H1 (cell line): ENCODE measurements around the gene CYP2E1. TPM values are rescaled to one million over a fixed set of nuclear protein-coding genes. Genes with fewer than 3 reads are reported as not detected.

Experiments used
- CTCF ChIA-PET: fragments of 300-600 bp; sonication (Branson Sonifier 250); formaldehyde crosslinking; loops from one replicate; lab custom pipeline; 2021; ENCODE audit not compliant: partially characterized antibody; lab: Charles Lee
- POLR2A ChIA-PET: fragments of 300-600 bp; sonication (Branson Sonifier 250); formaldehyde crosslinking; loops from one replicate; lab custom pipeline; 2021; ENCODE audit warnings: inconsistent platforms; ENCODE audit not compliant: partially characterized antibody; lab: Charles Lee
- DNase-seq, 2 experiments: peaks; one replicate each; pipeline versions ENCODE4 v3.0.0 to v3.0.0-alpha.2; 2010 to 2022; ENCODE audit warnings: low spot score in 2 of 2, low read depth in 1 of 2, mixed read lengths in 1 of 2
- FAIRE-seq: peaks from 2 replicates; lab custom pipeline; 2011; peaks lifted over from hg19 to GRCh38; lab: Jason Lieb, UNC
- H2AFZ ChIP-seq: 2 replicates; pipeline ENCODE4 v1.8.1; 2012; ENCODE audit warnings: low read length, inconsistent platforms
- H2AK5ac ChIP-seq: 2 replicates; pipeline ENCODE4 v1.6.1; 2013; ENCODE audit warnings: low read depth, low read length
- H2BK120ac ChIP-seq: replicated peaks from 2 replicates; pipeline ENCODE3; 2013; ENCODE audit warnings: low read depth, low read length, inconsistent platforms
- H2BK12ac ChIP-seq: 2 replicates; pipeline ENCODE4 v1.6.1; 2013; ENCODE audit warnings: low read depth, low read length
- H2BK15ac ChIP-seq: 2 replicates; pipeline ENCODE4 v1.6.1; 2013; ENCODE audit warnings: low read length
- H2BK20ac ChIP-seq: 2 replicates; pipeline ENCODE4 v1.6.1; 2013; ENCODE audit warnings: low read length
- H2BK5ac ChIP-seq: 2 replicates; pipeline ENCODE4 v1.6.1; 2013; ENCODE audit warnings: low read depth, low read length
- H3K14ac ChIP-seq: 2 replicates; pipeline ENCODE4 v1.6.1; 2013; ENCODE audit warnings: inconsistent platforms; ENCODE audit not compliant: insufficient read length
- H3K18ac ChIP-seq: 2 replicates; pipeline ENCODE4 v1.6.1; 2013; ENCODE audit warnings: low read length; ENCODE audit errors: extremely low read depth
- H3K23ac ChIP-seq: 2 replicates; pipeline ENCODE4 v1.6.1; 2013; ENCODE audit warnings: inconsistent platforms; ENCODE audit not compliant: insufficient read length
- H3K23me2 ChIP-seq: 2 replicates; pipeline ENCODE4 v1.6.1; 2013; ENCODE audit warnings: low read depth, low read length
- H3K27ac ChIP-seq: 2 replicates; pipeline ENCODE4 v1.6.1; 2011; ENCODE audit warnings: low read depth, low read length, inconsistent platforms
- H3K27me3 ChIP-seq, 4 experiments: replicated peaks in 1 of 4; 1 replicate in 1 of 4; 2 replicates in 3 of 4; pipeline versions ENCODE4 v1.6.1 to v1.8.1; 2011 to 2013; ENCODE audit warnings: low read length in 3 of 4, mild to moderate bottlenecking in 3 of 4, inconsistent platforms in 2 of 4, mixed read lengths in 2 of 4, moderate library complexity in 1 of 4; ENCODE audit not compliant: control insufficient read depth in 3 of 4, insufficient read depth in 3 of 4; ENCODE audit errors: extremely low read depth in 1 of 4
- H3K36me3 ChIP-seq, 4 experiments: 2 replicates each; pipeline versions ENCODE4 v1.6.1 to v1.8.1; 2011 to 2013; ENCODE audit warnings: mild to moderate bottlenecking in 4 of 4, low read length in 3 of 4, moderate library complexity in 2 of 4, control low read depth in 1 of 4, inconsistent platforms in 1 of 4; ENCODE audit not compliant: insufficient read depth in 4 of 4, control insufficient read depth in 2 of 4
- H3K4ac ChIP-seq: replicated peaks from 2 replicates; pipeline ENCODE3; 2013; ENCODE audit warnings: low read length, low read depth, mixed read lengths, inconsistent platforms; ENCODE audit not compliant: insufficient read length
- H3K4me1 ChIP-seq, 4 experiments: replicated peaks in 1 of 4; 1 replicate in 1 of 4; 2 replicates in 3 of 4; pipeline versions ENCODE4 v1.6.1 to v1.8.1; 2011 to 2013; ENCODE audit warnings: low read length in 3 of 4, inconsistent platforms in 2 of 4, mixed read lengths in 1 of 4; ENCODE audit not compliant: insufficient read depth in 4 of 4, control insufficient read depth in 3 of 4
- H3K4me2 ChIP-seq, 2 experiments: 2 replicates each; pipeline versions ENCODE4 v1.6.1 to v1.8.1; 2011 to 2013; ENCODE audit warnings: low read depth in 2 of 2, low read length in 2 of 2, control low read depth in 1 of 2, inconsistent platforms in 1 of 2, mild to moderate bottlenecking in 1 of 2; ENCODE audit not compliant: insufficient read depth in 1 of 2
- H3K4me3 ChIP-seq, 4 experiments: fragments of 200-600, 300-600 bp in 1 of 4; sonication (generic), shearing (Covaris generic), sonication (Bioruptor Twin) in 1 of 4; 2 replicates each; pipeline versions ENCODE4 v1.5.1 to v1.8.1; 2011 to 2016; ENCODE audit warnings: low read length in 4 of 4, low read depth in 3 of 4, control low read depth in 2 of 4, inconsistent platforms in 2 of 4, mild to moderate bottlenecking in 2 of 4, mixed read lengths in 1 of 4, moderate library complexity in 1 of 4; ENCODE audit not compliant: insufficient read depth in 2 of 4; ENCODE audit errors: extremely low read depth in 1 of 4
- H3K56ac ChIP-seq: replicated peaks from 2 replicates; pipeline ENCODE3; 2013; ENCODE audit warnings: low read depth, mild to moderate bottlenecking, mixed read lengths, low read length, inconsistent platforms; ENCODE audit not compliant: insufficient read length
- H3K79me1 ChIP-seq: 2 replicates; pipeline ENCODE4 v1.6.1; 2013; ENCODE audit warnings: low read depth, low read length, control low read depth
- H3K79me2 ChIP-seq, 2 experiments: 2 replicates each; pipeline versions ENCODE4 v1.6.1 to v1.8.1; 2012 to 2013; ENCODE audit warnings: low read length in 2 of 2, mild to moderate bottlenecking in 2 of 2, inconsistent platforms in 1 of 2; ENCODE audit not compliant: insufficient read depth in 2 of 2, control insufficient read depth in 1 of 2
- H3K9ac ChIP-seq, 4 experiments: replicated peaks in 1 of 4; 1 replicate in 1 of 4; 2 replicates in 3 of 4; pipeline versions ENCODE4 v1.6.1 to v1.8.1; 2011 to 2013; ENCODE audit warnings: low read depth in 3 of 4, low read length in 3 of 4, control low read depth in 2 of 4, mild to moderate bottlenecking in 2 of 4, moderate library complexity in 2 of 4, inconsistent platforms in 1 of 4; ENCODE audit errors: extremely low read depth in 1 of 4
- H3K9me3 ChIP-seq, 2 experiments: 2 replicates each; pipeline versions ENCODE4 v1.6.1 to v1.8.1; 2012 to 2013; ENCODE audit warnings: mild to moderate bottlenecking in 2 of 2, moderate library complexity in 2 of 2, control low read depth in 1 of 2, inconsistent platforms in 1 of 2, low read depth in 1 of 2, low read length in 1 of 2, mixed read lengths in 1 of 2; ENCODE audit not compliant: insufficient read depth in 2 of 2
- H4K20me1 ChIP-seq, 2 experiments: replicated peaks in 1 of 2; 2 replicates each; pipeline versions ENCODE3 to v1.8.1; 2011 to 2013; ENCODE audit warnings: inconsistent platforms in 2 of 2, low read length in 2 of 2, mild to moderate bottlenecking in 1 of 2; ENCODE audit not compliant: insufficient read depth in 2 of 2, control insufficient read depth in 1 of 2
- H4K5ac ChIP-seq: 2 replicates; pipeline ENCODE4 v1.6.1; 2013; ENCODE audit warnings: low read length, low read depth, mixed read lengths, inconsistent platforms; ENCODE audit not compliant: insufficient read length
- H4K8ac ChIP-seq: 2 replicates; pipeline ENCODE4 v1.8.0; 2013; ENCODE audit warnings: mild to moderate bottlenecking, moderate library complexity, low read length, inconsistent platforms; ENCODE audit not compliant: insufficient read depth; ENCODE audit errors: extremely low read depth
- H4K91ac ChIP-seq: replicated peaks from 2 replicates; pipeline ENCODE3; 2013; ENCODE audit warnings: low read length, mixed read lengths, inconsistent platforms; ENCODE audit not compliant: insufficient read length
- ATF2 ChIP-seq: IDR thresholded peaks from 2 replicates; pipeline ENCODE4 v1.6.1; 2012; ENCODE audit warnings: low read length, inconsistent platforms
- CREB1 ChIP-seq: IDR thresholded peaks from 2 replicates; pipeline ENCODE4 v1.6.1; 2012; ENCODE audit warnings: inconsistent platforms
- KDM1A ChIP-seq: fragments of 200-600, 300-600 bp; sonication (generic); IDR thresholded peaks from 2 replicates; pipeline ENCODE4 v1.7.1; 2016; ENCODE audit warnings: mild to moderate bottlenecking, low read length, borderline replicate concordance
- KDM5A ChIP-seq: fragments of 200-600 bp; IDR thresholded peaks from 2 replicates; pipeline ENCODE4 v1.7.1; 2012; ENCODE audit warnings: mild to moderate bottlenecking, low read length, inconsistent platforms, mixed read lengths
- MAFK ChIP-seq: IDR thresholded peaks from 2 replicates; pipeline ENCODE4 v1.6.1; 2012; ENCODE audit warnings: low read depth, mild to moderate bottlenecking, improper control_type of control experiment, low read length
- MAX ChIP-seq: IDR thresholded peaks from 2 replicates; pipeline ENCODE4 v1.6.1; 2012; ENCODE audit warnings: inconsistent platforms
- PHF8 ChIP-seq: fragments of 200-600 bp; sonication (generic); conservative IDR thresholded peaks from 2 replicates; pipeline ENCODE4 v1.7.1; 2012; ENCODE audit warnings: low read depth, mild to moderate bottlenecking, inconsistent platforms, low read length, moderate library complexity
- POLR2A ChIP-seq, 2 experiments: IDR thresholded peaks; 1 replicate in 1 of 2; 2 replicates in 1 of 2; pipeline ENCODE4 v1.6.1; 2011; ENCODE audit warnings: low read depth in 2 of 2, low read length in 2 of 2, mild to moderate bottlenecking in 2 of 2; ENCODE audit errors: control extremely low read depth in 1 of 2
- POLR2AphosphoS5 ChIP-seq: IDR thresholded peaks from 2 replicates; pipeline ENCODE4 v1.6.1; 2011; ENCODE audit warnings: low read depth, low read length
- SIN3A ChIP-seq, 2 experiments: IDR thresholded peaks in 1 of 2; conservative IDR thresholded peaks in 1 of 2; 2 replicates each; pipeline ENCODE4 v1.6.1; 2011 to 2012; ENCODE audit warnings: low read length in 2 of 2, improper control_type of control experiment in 1 of 2, low read depth in 1 of 2, mild to moderate bottlenecking in 1 of 2
- SP2 ChIP-seq: IDR thresholded peaks from 2 replicates; pipeline ENCODE4 v1.6.1; 2012; ENCODE audit warnings: mild to moderate bottlenecking, low read length, inconsistent platforms
- TAF1 ChIP-seq: IDR thresholded peaks from 2 replicates; pipeline ENCODE4 v1.6.1; 2011; ENCODE audit warnings: mild to moderate bottlenecking, low read depth, low read length
- TCF12 ChIP-seq: IDR thresholded peaks from 2 replicates; pipeline ENCODE4 v1.6.1; 2011; ENCODE audit warnings: low read depth, mild to moderate bottlenecking, low read length
- ZNF274 ChIP-seq: IDR thresholded peaks from 2 replicates; pipeline ENCODE4 v1.7.0; 2012; ENCODE audit warnings: low read length, borderline replicate concordance; ENCODE audit errors: extremely low read depth
- WGBS, 2 experiments: shearing (Covaris generic) in 1 of 2; methylation state at CpG; one replicate each; pipeline versions ENCODE4 v1.1.6 to v1.1.7; 2013 to 2015; ENCODE audit warnings: low lambda C conversion rate in 2 of 2, mixed read lengths in 2 of 2, inconsistent platforms in 1 of 2, low coverage in 1 of 2, missing lambda C conversion rate in 1 of 2; ENCODE audit not compliant: insufficient replicate concordance in 2 of 2, insufficient coverage in 1 of 2, insufficient read length in 1 of 2; ENCODE audit errors: extremely low coverage in 1 of 2, missing lambda C conversion rate in 1 of 2; 5-methylcytosine and 5-hydroxymethylcytosine counted together
- polyA plus RNA-seq, 7 experiments: library from polyadenylated mRNA; depleted of rRNA in 3 of 7; stranded (reverse) in 5 of 7; unstranded in 2 of 7; fragments of >200 nt in 5 of 7; fragments of 200-250 nt in 2 of 7; gene quantifications; 1 replicate in 5 of 7; 2 replicates in 1 of 7; 4 replicates in 1 of 7; pipeline versions ENCODE4 v1.2.1 to v1.2.3, GENCODE V29; 2011 to 2013; ENCODE audit warnings: missing spikeins in 2 of 7, mixed read lengths in 2 of 7
- total RNA-seq: library from RNA; stranded (reverse); fragmentation: NEBNext Ultra II Directional; extraction: Animal tissue kit (Norgen Biotek cat#: 25700); gene quantifications from 2 replicates; pipeline ENCODE4 v1.2.1, GENCODE V29; 2021

The CYP2E1 gene
- total and polyA plus RNA-seq, 2 of the 8 experiments (the other 6 are each of a cell fraction or from before 2014, with no cell fraction given) = 0.11 TPM; not detected in 1

- no peaks in the 10 kb centered on the region for H4K20me1 ChIP-seq
- H3K9me3 ChIP-seq = peaks cover 23 to 38% of the 10 kb centered on the region in 2 experiments; a peak in 3 of 4 replicates
- POLR2A ChIA-PET = no interaction called here
- H3K4me1 ChIP-seq = no peaks in the 10 kb centered on the region
- no peak overlapping the region for H3K23ac ChIP-seq
- no peak overlapping the region for H4K5ac ChIP-seq
- no peak overlapping the region for H2BK15ac ChIP-seq
- H3K14ac ChIP-seq = no peak overlapping the region
- no peak overlapping the region for H2AFZ ChIP-seq
- H2AK5ac ChIP-seq = no peak overlapping the region
- FAIRE-seq (no peak), DNase-seq (no peak)
- no peak overlapping the region for H2BK20ac ChIP-seq
- H2BK12ac ChIP-seq = no peak overlapping the region
- WGBS, 2 experiments = 79% methylated on average over 10 of the region's 10 CpGs; no CpG with 5 or more reads in 1 of the 2 experiments
- no peak overlapping the region for H3K9ac ChIP-seq
- no peak overlapping the region for H3K4me3 ChIP-seq
- no peaks in the 10 kb centered on the region for H3K27me3 ChIP-seq
- H3K56ac ChIP-seq = no peak overlapping the region
- H3K18ac ChIP-seq = no peak overlapping the region
- no peak overlapping the region for H3K4ac ChIP-seq
- no peak overlapping the region for H4K91ac ChIP-seq
- H3K36me3 ChIP-seq = no peaks in the 10 kb centered on the region
- no peaks in the 10 kb centered on the region for H3K23me2 ChIP-seq
- no peak overlapping the region for H2BK5ac ChIP-seq
- H2BK120ac ChIP-seq = no peak overlapping the region
- no peaks in the 10 kb centered on the region for H3K79me2 ChIP-seq
- H3K4me2 ChIP-seq = no peak overlapping the region
- H3K79me1 ChIP-seq = no peaks in the 10 kb centered on the region
- H3K27ac ChIP-seq = no peak overlapping the region
- CTCF ChIA-PET = no interaction called here
- H4K8ac ChIP-seq = no peak overlapping the region
- TF ChIP-seq POLR2AphosphoS5 (no peak), ATF2 (no peak), PHF8 (no peak), SP2 (no peak), MAX (no peak), TAF1 (no peak), TCF12 (no peak), SIN3A (conservative IDR thresholded peaks at IDR 0.05 in 1 of 2, IDR thresholded peaks at IDR 0.05 in 1 of 2; ENCODE audit: low read depth in 1 of 2, low read length in 2 of 2) (no peak), MAFK (no peak), KDM1A (no peak), ZNF274 (no peak), KDM5A (no peak), CREB1 (no peak), POLR2A (IDR thresholded peaks at IDR 0.05; ENCODE audit: control extremely low read depth in 1 of 2, low read depth in 2 of 2, low read length in 2 of 2) (no peak)
Measured at GRCh38 chr10:133481657-133482056, 45.5 kb upstream of the CYP2E1 start.
